Hematopoietic multipotent progenitor cell (in vitro differentiated cells): ENCODE results near the gene IRF4. TPM values are rescaled to one million over a fixed set of nuclear protein-coding genes. Genes with fewer than 3 reads are reported as not detected.
A peak's percentile ranks its signal among the peaks of the same experiment; 100 is the strongest.

Source experiments
- DNase-seq, 3 donors: peaks; one replicate each; pipeline ENCODE4 v3.0.0-alpha.2; 2011 to 2015; ENCODE audit warnings: low read depth in 2 of 3, low spot score in 2 of 3
- total RNA-seq: library from RNA; depleted of rRNA; stranded (reverse); fragments of >200 nt; gene quantifications from one replicate; pipeline ENCODE4 v1.2.3, GENCODE V29; 2012

The IRF4 gene
- total RNA-seq, 1 donor = 0.81 TPM

DNA sequence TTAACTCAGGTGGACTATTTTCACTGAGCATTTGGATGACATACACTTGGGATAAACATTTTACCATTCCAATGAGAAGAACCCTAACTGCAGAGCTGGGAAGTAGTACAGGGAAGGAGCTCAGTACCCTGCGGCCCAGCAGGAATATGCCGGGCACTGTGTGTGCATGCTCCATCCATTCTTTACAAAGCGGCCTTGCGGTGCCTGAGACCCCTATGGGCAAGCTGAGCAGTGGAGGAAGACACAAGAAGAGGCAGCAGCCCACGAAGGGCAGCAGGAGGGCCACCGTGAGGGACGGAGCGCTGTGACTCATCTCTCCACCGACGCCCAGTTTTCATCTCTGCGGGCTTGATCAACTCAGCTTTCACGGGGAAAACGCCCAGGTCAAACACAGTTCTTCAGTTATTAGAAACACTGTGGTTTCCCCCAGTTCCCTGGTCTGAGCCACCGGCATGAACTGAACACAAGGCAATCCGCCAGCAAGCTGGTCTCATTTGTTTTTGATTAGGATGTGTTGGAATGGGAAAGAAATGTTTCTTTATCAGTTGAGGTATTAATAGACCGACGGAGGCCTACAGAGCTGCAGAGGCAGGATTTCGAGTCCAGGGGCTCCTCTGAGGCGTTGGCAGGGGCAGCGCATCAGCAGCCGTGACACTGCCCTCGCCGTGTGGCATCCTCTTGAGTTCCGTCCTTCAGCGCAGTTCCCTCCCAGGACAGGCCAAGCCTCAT is 44.9 kb downstream of the IRF4 start:
- no peak for DNase-seq

DNA sequence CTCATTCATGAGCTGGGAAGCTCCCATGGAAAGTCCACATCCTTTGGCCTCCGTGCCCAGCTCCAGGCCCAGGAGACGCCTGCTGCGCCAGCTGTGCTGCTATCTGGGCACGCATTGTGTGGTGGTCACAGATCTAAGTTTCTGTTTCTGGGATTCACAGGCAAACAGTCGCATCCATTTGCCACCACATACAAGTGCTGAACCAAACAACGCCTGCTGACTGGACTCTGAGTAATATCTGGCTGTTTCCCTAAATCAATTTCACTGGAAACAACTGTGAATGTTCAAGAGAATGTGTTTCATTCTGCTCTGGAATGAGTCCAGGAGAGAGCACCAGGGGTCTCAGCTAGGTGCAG is 45.5 kb downstream of the IRF4 start:
- DNase-seq = no peak

- no peak for DNase-seq
Measured at GRCh38 chr6:438634-439170, 47.1 kb downstream of the IRF4 start.

DNA sequence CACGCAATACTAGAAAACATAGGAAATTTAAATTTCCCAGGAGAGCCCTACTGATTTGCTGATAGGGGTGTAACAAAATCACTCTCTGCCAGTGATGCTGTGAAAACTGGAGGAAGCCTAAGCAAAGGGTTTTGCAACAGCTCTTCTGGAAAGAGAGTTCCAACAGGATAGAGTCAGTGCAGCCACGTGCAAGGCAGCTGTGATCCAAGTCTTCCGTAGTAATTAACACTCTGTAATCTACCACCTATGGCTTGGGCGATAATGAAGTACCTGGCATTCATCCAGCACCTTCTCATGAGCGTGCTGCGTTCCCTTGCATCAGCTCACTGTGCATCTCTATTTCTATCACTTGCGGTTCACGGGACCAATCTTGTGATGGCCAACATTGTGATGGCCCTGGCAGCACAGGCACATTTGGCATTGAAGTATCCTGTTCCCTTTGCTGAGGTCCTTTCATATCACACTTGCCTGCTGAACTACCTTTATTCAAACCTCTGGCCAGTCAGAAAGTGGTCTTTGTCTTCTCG is 48.2 kb downstream of the IRF4 start:
- no peak for DNase-seq

- DNase-seq = no peak
Measured at GRCh38 chr6:441126-441920, 49.8 kb downstream of the IRF4 start.

DNA sequence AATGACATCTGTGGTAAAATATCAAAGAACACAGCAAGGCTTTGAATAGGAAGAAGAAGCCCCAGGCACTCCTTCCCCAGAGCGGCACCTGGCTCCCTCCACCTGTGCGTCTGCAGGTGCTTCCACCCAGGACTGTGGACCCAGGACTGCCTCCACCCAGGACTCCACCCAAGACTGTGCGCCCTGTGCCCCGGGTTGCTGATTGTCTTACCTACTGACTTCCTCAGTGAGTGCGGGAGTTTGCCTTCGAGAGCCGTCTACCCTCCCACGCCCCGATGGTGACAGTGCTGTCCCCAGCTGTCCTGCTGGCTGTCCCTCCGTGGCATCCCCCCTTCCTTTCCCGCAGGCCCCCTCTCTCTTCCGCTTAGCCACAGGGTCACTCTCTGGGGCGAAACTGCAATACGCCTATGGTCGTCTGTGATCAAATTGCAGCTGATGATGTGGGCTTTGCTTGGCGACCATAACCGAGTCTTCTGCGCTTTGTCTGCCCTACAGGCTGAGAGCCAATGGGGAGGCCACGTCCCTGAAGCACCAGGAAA is 52.1 kb downstream of the IRF4 start:
- DNase-seq = no peak

GRCh38 chr6:444653-445275 is 53.2 kb downstream of the IRF4 start:
- peak in 1 of 3 donors; percentile 55 for DNase-seq

- peak in 1 of 3 donors; percentile 19 for DNase-seq
Measured at GRCh38 chr6:445571-446417, 54.2 kb downstream of the IRF4 start.

GRCh38 chr6:446418-447366 is 55.1 kb downstream of the IRF4 start:
- DNase-seq = peak in 1 of 3 donors; percentile 30

DNA sequence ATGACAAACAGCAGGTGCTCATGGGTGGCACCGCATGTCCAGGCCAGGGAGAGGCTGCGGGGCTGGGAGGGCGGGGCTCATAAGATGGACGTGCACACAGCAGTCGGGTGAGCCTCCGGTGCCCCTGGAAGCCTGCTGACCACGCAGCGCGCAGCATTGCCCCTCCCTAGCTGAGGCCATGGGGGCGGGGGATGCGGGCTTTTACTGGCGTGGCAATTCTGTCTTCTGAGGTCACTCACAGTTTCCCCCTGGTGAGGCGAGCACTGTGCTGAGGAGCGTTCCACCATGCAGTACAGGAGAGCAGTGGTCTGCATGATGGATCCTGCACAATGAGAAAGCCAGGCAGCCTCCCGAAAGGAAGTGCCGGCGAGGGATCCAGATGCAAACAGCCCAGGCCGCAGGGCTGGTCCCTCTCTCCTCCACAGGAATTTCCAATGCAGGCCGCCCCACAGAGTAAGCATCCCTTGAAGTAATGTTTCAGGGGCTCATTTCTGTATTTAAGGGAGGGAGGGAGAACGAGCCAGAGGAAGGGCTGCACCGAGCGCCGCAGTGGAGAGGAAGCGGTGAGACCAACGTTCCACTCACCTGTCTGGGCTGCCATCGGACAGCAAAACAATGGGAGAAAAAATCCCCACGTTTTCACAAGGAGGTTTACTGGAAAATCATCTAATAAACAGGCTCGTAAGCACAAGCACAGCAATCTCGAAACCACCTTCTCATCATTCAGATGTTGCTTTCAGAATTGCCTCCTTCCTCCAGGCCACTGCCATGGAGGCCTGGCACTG is 56.0 kb downstream of the IRF4 start:
- DNase-seq = no peak

- DNase-seq = no peak
Measured at GRCh38 chr6:448296-449056, 56.9 kb downstream of the IRF4 start.

DNA sequence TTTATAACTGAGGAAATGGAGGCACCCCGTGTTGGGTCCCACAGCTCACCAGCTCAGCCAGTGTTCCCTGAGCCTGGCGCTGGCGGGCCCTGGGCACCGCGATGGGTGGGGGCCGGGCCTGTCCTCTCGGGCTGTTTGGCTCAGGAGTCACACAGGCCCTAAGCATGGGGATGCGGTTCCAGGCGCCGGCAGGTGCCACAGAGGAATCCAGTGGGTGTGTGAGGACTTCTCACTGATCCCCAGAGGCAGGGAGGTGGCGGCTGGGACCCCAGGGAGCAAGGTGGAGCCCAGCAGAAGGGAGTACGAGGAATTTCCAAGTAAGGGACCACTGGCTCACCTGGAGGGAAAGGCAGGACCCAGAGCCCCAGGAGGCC is 57.5 kb downstream of the IRF4 start:
- DNase-seq = no peak

GRCh38 chr6:449486-450419 is 58.2 kb downstream of the IRF4 start:
- no peak for DNase-seq

DNA sequence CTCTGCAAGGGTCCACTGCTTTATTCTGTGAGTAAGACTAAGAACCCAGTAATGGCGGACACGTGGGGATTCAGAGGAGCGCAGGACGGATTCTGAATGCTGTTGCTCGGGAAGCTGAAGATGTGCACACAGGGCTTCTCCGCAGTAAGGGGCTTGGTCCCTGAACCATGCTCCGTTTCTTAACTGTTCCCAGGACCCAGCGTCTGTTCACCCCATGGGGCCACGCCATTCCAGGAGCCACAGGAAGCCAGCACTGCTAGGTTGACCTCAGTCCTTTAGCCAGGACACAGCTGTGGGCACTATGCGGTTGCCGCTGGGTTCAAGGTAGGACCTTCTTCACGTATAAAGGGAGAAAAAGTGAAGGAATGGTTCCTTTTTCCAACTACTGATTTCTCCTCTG is 59.8 kb downstream of the IRF4 start:
- DNase-seq = no peak

- no peak for DNase-seq
Measured at GRCh38 chr6:451847-452246, 60.3 kb downstream of the IRF4 start.

DNA sequence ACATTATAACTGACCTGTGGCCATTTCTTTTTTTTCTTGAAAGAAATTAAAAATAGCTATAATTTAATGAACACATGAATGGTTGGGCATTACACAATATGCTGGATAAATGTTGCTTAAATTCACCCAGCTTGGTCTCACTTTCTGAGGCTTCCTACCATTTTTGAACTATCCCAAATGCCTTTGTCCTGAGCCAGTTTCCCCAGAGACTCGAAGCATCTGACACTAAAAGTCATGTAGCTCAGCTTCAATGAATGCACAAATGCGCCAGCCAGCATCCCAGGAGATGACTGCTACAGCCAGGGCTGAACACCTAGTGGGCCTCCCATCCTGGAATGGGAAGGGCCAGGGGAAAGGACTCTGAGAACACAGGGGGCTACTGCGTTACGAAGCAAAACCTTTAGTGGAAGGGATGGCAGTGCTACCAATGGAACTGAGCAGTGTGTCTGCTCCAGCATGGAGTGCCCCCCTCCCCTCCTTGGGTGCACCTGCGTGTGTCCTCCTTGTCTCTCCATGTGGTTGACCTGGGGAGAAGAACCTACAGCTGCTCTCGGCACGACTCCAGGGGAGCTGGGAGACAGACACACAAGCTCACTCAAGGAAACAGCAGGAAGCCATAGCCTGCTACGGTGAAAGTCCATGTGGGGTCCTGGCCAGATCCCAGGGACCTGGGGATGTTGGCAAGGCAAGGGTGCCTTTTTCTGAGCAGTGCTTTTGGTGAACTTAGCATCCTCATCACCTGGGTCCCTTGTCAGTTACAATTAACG is 60.9 kb downstream of the IRF4 start:
- no peak for DNase-seq
